ENCODE results near the gene MAML2. TPM values are rescaled to one million over a fixed set of nuclear protein-coding genes. Genes with fewer than 3 reads are reported as not detected.
"Not testable (repeated sequence)": the region's sequence is repeated elsewhere in the genome, so short reads cannot be mapped to it uniquely, and the experiment has no call there.

The MAML2 gene
- total RNA-seq, 1 experiment from 2014 or later: 4.7 TPM

GRCh38 chr11:96194581-96195374, 148.2 kb downstream of the MAML2 start:
- DNase-seq (ENCODE audit: extremely low read depth, low read depth): no peak

- DNase-seq (ENCODE audit: extremely low read depth, low read depth): no peak
Measured at GRCh38 chr11:96193745-96194443, 149.1 kb downstream of the MAML2 start.

DNA sequence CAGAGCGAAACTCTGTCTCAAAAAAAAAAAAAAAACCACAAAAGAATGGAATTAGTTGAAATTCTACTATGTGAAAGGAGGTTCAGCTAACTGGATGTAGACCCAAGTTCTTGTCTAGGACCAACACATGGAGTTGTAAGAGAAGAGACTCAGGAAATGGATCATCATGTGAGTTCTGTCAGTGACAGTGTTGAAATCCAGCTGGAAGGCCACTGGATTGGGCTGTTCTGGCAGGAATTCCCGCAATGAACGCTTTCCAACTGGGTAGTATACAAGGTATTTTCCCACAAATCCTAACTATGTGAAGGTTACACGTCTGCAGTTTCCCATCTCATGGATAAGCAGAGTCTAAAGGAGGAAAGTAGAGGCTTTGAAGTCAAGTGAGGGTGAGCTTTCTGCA, 151.2 kb downstream of the MAML2 start:
- DNase-seq (ENCODE audit: extremely low read depth, low read depth): no peak

GRCh38 chr11:96189351-96189750, 153.6 kb downstream of the MAML2 start:
- no peak for DNase-seq (ENCODE audit: extremely low read depth, low read depth)

- DNase-seq (ENCODE audit: extremely low read depth, low read depth): no peak
Measured at GRCh38 chr11:96188243-96189006, 154.6 kb downstream of the MAML2 start.

DNA sequence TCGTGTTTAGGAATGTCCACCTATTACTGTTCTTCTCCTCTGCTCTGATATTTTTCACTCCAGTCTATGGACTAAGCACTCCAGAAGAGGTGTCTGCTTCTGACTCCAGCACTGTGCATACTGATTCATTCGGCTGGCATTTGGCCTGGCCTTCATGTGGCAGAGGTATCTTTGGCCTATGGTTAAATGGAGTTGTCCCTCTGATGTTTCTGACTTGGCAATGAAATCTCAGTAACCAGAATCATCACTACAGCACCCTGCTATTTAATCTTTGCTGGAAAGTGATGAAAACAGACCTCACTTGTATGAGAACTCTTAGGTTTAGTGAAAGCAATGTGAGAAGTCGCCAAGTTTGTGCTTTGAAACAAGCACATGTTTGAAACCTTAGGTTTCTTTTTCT, 155.2 kb downstream of the MAML2 start:
- DNase-seq (ENCODE audit: extremely low read depth, low read depth): no peak

- no peak for DNase-seq (ENCODE audit: extremely low read depth, low read depth)
Measured at GRCh38 chr11:96186806-96187205, 156.2 kb downstream of the MAML2 start.

DNA sequence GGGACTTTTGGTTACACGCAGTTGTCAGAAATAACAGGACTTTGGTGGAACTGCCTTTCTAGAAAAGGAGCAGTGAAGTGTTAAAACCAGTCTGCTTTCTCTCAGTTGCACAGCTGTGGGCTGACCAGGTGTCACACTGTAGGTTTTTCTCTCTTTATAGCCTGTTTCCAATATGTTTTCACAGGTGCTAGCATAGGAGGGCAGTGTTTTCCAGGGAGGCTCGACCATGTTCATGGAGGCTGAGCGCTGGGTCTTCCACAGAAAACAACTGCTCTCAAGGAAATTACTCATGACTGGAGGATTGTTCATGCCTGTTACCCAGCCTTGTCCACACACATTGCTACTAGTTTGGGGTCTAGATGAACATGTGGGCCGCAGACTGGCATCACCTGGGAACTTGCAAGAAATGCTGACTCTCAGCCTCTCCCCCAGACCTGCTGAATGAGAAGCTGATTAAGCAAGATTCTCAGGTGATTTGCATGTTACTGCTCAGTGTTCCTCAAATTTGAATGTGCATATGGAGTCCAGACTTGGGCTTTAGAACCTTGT, 157.7 kb downstream of the MAML2 start:
- DNase-seq (ENCODE audit: extremely low read depth, low read depth): no peak

- not testable (repeated sequence) for DNase-seq (ENCODE audit: extremely low read depth, low read depth)
Measured at GRCh38 chr11:96180937-96181336, 162.1 kb downstream of the MAML2 start.

DNA sequence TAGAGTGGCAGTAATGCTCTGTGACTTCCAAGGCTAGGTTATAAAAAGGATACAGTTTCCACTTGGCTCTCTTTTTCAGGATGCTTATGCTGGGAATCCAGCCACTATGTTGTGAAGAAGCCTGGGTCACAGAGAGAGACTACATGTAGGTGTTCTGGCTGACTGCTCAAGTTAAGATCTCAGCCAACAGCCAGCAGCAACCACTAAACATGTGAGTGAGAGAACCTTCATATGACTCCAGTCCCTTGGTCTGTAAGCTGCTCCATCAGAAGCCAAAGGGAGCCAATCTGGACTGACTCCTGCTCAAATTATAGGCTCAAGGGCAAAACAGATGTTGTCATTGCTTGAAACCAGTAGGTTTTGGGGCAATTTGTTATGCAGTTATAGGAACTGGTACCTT, 162.7 kb downstream of the MAML2 start:
- DNase-seq (ENCODE audit: extremely low read depth, low read depth): no peak

GRCh38 chr11:96179905-96180304, 163.1 kb downstream of the MAML2 start:
- no peak for DNase-seq (ENCODE audit: extremely low read depth, low read depth)

- no peak for DNase-seq (ENCODE audit: extremely low read depth, low read depth)
Measured at GRCh38 chr11:96178887-96179279, 164.1 kb downstream of the MAML2 start.

- no peak for DNase-seq (ENCODE audit: extremely low read depth, low read depth)
Measured at GRCh38 chr11:96178049-96178886, 164.7 kb downstream of the MAML2 start.

DNA sequence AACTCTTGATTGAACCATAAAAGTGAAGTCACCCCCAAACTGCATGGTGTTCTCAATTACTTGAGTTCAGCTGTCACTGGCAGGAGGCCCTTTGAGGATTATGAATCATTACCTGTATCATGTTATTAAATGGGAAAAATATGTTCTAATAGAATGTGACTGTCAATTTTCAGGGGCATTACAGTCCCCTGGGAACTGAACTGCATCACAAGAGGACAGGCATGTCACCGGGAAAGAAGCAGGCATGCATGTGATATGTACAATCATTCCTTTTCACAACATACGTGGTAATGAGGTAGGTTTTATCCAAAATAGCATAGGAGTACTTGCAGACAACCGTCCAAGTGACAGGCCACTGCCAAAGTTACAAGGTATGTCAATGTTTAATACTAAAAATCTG, 165.8 kb downstream of the MAML2 start:
- no peak for DNase-seq (ENCODE audit: extremely low read depth, low read depth)

GRCh38 chr11:96173906-96174305, 169.1 kb downstream of the MAML2 start:
- no peak for DNase-seq (ENCODE audit: extremely low read depth, low read depth)

- no peak for DNase-seq (ENCODE audit: extremely low read depth, low read depth)
Measured at GRCh38 chr11:96173422-96173821, 169.6 kb downstream of the MAML2 start.

- DNase-seq (ENCODE audit: extremely low read depth, low read depth): no peak
Measured at GRCh38 chr11:96172604-96173003, 170.4 kb downstream of the MAML2 start.

- no peak for DNase-seq (ENCODE audit: extremely low read depth, low read depth)
Measured at GRCh38 chr11:96169250-96169649, 173.7 kb downstream of the MAML2 start.

DNA sequence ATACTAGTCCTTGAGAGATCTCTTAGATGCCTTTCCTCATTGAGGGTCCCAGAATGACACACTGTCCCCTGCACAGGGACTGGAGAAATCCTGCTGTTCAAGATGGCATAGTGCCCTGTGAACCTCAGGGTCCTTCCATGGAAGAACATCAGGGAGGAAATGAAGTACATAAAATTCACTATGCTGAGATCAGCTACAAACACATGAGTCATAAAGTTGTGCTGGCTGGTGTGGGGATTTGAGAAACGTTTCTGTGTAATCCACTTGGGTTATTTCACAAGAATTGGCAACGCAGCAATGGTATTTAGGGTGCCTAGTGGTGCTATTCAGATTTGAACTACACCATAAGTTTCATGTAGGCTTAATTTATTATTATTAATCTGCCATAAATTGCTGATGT, 174.4 kb downstream of the MAML2 start:
- no peak for DNase-seq (ENCODE audit: extremely low read depth, low read depth)

DNA sequence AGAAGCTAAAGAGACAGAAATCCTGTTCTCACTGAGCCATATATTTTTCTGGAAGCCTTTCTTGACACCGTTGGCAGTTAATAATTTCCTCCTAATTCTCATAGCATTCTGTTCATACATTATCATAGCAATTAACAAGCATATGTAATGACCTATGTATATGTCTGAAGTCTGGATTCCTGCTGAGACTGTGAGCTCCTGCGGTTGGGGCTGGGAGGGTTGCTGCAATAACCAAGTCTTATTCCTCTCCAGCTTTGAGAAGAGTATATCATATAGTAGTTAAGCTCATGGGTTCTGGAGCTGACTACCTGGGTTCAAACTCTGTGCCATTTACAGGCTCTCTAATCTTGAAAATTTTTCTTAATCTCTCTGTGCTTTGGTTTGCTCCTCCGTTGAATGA, 175.2 kb downstream of the MAML2 start:
- no peak for DNase-seq (ENCODE audit: extremely low read depth, low read depth)

Measured in NCI-H460 (cell line).